ENCODE measurements around the gene RAB39A.

DNA sequence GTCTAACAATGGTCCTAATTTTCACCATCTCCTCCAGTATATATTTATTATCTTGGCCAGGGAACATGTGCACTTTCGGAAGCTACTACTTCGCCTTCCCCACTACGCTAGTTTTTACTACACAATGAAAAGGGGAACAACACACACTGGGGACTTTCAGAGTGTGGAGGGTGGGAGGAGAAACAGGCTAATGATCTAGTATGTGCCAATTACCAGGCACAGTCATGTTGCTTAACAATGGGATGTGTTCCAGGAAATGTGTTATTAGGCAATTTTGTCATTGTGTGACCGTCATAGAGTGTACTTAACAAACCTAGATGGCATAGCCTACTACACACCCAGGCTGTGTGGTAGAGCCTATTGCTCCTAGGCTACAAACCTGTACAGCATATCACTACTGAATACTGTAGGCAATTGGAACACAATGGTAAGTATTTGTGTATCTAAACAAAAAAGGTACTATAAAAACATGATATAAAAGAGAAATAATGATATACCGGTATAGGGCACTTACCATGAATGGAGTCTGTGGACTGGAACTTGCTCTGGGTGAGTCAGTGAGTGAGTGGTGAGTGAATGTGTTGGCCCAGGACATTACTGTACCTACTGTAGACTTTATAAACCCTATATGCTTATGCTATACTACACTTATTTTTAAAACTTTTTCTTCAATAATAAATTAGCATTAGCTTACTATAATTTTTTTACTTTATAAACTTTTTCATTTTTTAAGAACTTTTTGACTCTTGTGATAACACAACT, 60.3 kb downstream of the RAB39A start:
- TF ChIP-seq, protein P1, sequence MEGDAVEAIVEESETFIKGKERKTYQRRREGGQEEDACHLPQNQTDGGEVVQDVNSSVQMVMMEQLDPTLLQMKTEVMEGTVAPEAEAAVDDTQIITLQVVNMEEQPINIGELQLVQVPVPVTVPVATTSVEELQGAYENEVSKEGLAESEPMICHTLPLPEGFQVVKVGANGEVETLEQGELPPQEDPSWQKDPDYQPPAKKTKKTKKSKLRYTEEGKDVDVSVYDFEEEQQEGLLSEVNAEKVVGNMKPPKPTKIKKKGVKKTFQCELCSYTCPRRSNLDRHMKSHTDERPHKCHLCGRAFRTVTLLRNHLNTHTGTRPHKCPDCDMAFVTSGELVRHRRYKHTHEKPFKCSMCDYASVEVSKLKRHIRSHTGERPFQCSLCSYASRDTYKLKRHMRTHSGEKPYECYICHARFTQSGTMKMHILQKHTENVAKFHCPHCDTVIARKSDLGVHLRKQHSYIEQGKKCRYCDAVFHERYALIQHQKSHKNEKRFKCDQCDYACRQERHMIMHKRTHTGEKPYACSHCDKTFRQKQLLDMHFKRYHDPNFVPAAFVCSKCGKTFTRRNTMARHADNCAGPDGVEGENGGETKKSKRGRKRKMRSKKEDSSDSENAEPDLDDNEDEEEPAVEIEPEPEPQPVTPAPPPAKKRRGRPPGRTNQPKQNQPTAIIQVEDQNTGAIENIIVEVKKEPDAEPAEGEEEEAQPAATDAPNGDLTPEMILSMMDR (IDR thresholded peaks at IDR 0.05): no peak
- no peak for TF ChIP-seq POLR2A (IDR thresholded peaks at IDR 0.05)

All from esophagus squamous epithelium (tissue), 4 donors.